Measurements from ENCODE around the gene GATA3. TPM values are rescaled to one million over a fixed set of nuclear protein-coding genes. Genes with fewer than 3 reads are reported as not detected.

GATA3 gene
- total RNA-seq, 1 donor from 2014 or later: under 0.01 TPM

- no peak for DNase-seq (ENCODE audit: low read depth)
- H3K27me3 ChIP-seq (ENCODE audit: control insufficient read depth, insufficient read depth, low read length): peaks cover 40% of the 10 kb centered on the region
These were observed 21.9 kb upstream of the GATA3 start for GRCh38 chr10:8032558-8032957.

GRCh38 chr10:8033812-8034465 is 20.5 kb upstream of the GATA3 start:
- FAIRE-seq (no peak), DNase-seq (ENCODE audit: low read depth) (no peak)
- TF ChIP-seq, protein P1, sequence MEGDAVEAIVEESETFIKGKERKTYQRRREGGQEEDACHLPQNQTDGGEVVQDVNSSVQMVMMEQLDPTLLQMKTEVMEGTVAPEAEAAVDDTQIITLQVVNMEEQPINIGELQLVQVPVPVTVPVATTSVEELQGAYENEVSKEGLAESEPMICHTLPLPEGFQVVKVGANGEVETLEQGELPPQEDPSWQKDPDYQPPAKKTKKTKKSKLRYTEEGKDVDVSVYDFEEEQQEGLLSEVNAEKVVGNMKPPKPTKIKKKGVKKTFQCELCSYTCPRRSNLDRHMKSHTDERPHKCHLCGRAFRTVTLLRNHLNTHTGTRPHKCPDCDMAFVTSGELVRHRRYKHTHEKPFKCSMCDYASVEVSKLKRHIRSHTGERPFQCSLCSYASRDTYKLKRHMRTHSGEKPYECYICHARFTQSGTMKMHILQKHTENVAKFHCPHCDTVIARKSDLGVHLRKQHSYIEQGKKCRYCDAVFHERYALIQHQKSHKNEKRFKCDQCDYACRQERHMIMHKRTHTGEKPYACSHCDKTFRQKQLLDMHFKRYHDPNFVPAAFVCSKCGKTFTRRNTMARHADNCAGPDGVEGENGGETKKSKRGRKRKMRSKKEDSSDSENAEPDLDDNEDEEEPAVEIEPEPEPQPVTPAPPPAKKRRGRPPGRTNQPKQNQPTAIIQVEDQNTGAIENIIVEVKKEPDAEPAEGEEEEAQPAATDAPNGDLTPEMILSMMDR (IDR thresholded peaks at IDR 0.05; ENCODE audit: insufficient read depth, low read length, severe bottlenecking): no peak
- H3K4me3 ChIP-seq (ENCODE audit: low read depth, low read length): no peak overlapping the region
- no peaks in the 10 kb centered on the region for H3K36me3 ChIP-seq (ENCODE audit: control insufficient read depth, insufficient read depth, low read length)
- peaks cover 46% of the 10 kb centered on the region for H3K27me3 ChIP-seq (ENCODE audit: control insufficient read depth, insufficient read depth, low read length)

More at GRCh38 chr10:8032558-8032957, 21.9 kb upstream of the GATA3 start:
- H3K4me3 ChIP-seq (ENCODE audit: low read depth, low read length): no peak overlapping the region
- H3K36me3 ChIP-seq (ENCODE audit: control insufficient read depth, insufficient read depth, low read length): no peaks in the 10 kb centered on the region
- TF ChIP-seq, protein P1 (IDR thresholded peaks at IDR 0.05; ENCODE audit: insufficient read depth, low read length, severe bottlenecking): no peak
- FAIRE-seq: no peak

GRCh38 chr10:8034466-8035005 is 20.0 kb upstream of the GATA3 start:
- Histone ChIP-seq H3K4me3 (ENCODE audit: low read depth, low read length) (no peak overlapping the region), H3K36me3 (ENCODE audit: control insufficient read depth, insufficient read depth, low read length) (no peaks in the 10 kb centered on the region), H3K27me3 (ENCODE audit: control insufficient read depth, insufficient read depth, low read length) (peaks cover 51% of the 10 kb centered on the region)
- no peak for DNase-seq (ENCODE audit: low read depth)
- FAIRE-seq: no peak
- TF ChIP-seq, protein P1 (IDR thresholded peaks at IDR 0.05; ENCODE audit: insufficient read depth, low read length, severe bottlenecking): no peak

GRCh38 chr10:8035006-8035640 is 19.4 kb upstream of the GATA3 start:
- TF ChIP-seq, protein P1 (IDR thresholded peaks at IDR 0.05; ENCODE audit: insufficient read depth, low read length, severe bottlenecking): no peak
- DNase-seq (ENCODE audit: low read depth) (no peak), FAIRE-seq (no peak)
- Histone ChIP-seq H3K27me3 (ENCODE audit: control insufficient read depth, insufficient read depth, low read length) (peaks cover 54% of the 10 kb centered on the region), H3K4me3 (ENCODE audit: low read depth, low read length) (no peak overlapping the region), H3K36me3 (ENCODE audit: control insufficient read depth, insufficient read depth, low read length) (no peaks in the 10 kb centered on the region)

GRCh38 chr10:8035641-8036470 is 18.6 kb upstream of the GATA3 start:
- peaks cover 57% of the 10 kb centered on the region for H3K27me3 ChIP-seq (ENCODE audit: control insufficient read depth, insufficient read depth, low read length)

More at GRCh38 chr10:8035641-8036470, 18.6 kb upstream of the GATA3 start:
- FAIRE-seq: no peak
- DNase-seq (ENCODE audit: low read depth): no peak
- Histone ChIP-seq H3K4me3 (ENCODE audit: low read depth, low read length) (no peak overlapping the region), H3K36me3 (ENCODE audit: control insufficient read depth, insufficient read depth, low read length) (no peaks in the 10 kb centered on the region)
- TF ChIP-seq, protein P1 (IDR thresholded peaks at IDR 0.05; ENCODE audit: insufficient read depth, low read length, severe bottlenecking): no peak

Data from bronchial epithelial cell (primary cell).